OCI-LY1 (cell line): ENCODE data around the gene FCRL5.

Experiments
- EZH2 ChIP-seq: fragments of 200-600 bp; sonication (generic), shearing (Covaris generic); IDR thresholded peaks from 2 replicates; pipeline ENCODE4 v1.8.0; 2017; ENCODE audit warnings: borderline replicate concordance, mixed run types, mild to moderate bottlenecking, antibody characterized with exemption, low read length, moderate library complexity, mixed read lengths
- TF ChIP-seq, protein P1 (sequence below): fragments of 200-600 bp; sonication (generic), shearing (Covaris generic); IDR thresholded peaks from 2 replicates; pipeline ENCODE4 v1.5.1; 2017; ENCODE audit warnings: mild to moderate bottlenecking, antibody characterized with exemption, low read length, moderate library complexity, mixed read lengths

DNA sequence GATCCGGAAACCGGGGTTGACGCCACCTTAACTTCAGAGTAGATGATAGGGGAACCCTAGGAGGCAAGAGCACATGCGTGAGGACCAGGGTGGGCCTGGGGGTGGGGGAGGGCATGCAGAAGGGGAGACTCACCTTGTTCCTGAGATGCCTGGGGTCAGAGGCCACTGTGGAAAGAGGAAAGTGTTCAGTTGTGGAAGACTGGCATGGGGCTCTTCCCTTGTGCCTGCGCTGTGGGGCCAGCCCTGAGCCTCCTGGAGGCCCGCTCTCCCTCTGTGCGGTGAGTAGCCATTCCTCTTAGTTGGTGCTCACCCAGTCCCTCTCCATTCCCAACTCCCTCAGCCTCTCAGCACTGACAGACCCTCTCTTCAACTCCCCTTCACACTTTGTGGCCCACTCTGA lies 36.6 kb downstream of the FCRL5 start:
- TF ChIP-seq, protein P1, sequence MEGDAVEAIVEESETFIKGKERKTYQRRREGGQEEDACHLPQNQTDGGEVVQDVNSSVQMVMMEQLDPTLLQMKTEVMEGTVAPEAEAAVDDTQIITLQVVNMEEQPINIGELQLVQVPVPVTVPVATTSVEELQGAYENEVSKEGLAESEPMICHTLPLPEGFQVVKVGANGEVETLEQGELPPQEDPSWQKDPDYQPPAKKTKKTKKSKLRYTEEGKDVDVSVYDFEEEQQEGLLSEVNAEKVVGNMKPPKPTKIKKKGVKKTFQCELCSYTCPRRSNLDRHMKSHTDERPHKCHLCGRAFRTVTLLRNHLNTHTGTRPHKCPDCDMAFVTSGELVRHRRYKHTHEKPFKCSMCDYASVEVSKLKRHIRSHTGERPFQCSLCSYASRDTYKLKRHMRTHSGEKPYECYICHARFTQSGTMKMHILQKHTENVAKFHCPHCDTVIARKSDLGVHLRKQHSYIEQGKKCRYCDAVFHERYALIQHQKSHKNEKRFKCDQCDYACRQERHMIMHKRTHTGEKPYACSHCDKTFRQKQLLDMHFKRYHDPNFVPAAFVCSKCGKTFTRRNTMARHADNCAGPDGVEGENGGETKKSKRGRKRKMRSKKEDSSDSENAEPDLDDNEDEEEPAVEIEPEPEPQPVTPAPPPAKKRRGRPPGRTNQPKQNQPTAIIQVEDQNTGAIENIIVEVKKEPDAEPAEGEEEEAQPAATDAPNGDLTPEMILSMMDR: no peak
- no peak for TF ChIP-seq EZH2
